MM.1S (cell line): ENCODE data around the gene TINAG.

ENCODE experiments used
- DNase-seq: peaks from one replicate; pipeline ENCODE4 v3.0.0-alpha.2; 2015
- H2AFZ ChIP-seq: fragments of 300-600 bp; sonication (generic); 2 replicates; pipeline ENCODE4 v1.6.0; 2016; ENCODE audit warnings: antibody characterized with exemption, low read length
- H3F3A ChIP-seq: fragments of 300-600 bp; sonication (generic); 2 replicates; pipeline ENCODE4 v1.6.1; 2016; ENCODE audit warnings: mild to moderate bottlenecking, antibody characterized with exemption, low read length, moderate library complexity, mixed read lengths; ENCODE audit not compliant: insufficient read depth
- H3K27ac ChIP-seq: fragments of 300-600 bp; sonication (generic); 2 replicates; pipeline ENCODE4 v1.5.1; 2016; ENCODE audit warnings: mild to moderate bottlenecking, low read length
- H3K27me3 ChIP-seq: fragments of 300-600 bp; sonication (generic); replicated peaks from 2 replicates; pipeline ENCODE4 v1.6.0; 2016; ENCODE audit warnings: low read length; ENCODE audit not compliant: insufficient read depth
- H3K36me3 ChIP-seq: fragments of 300-600 bp; sonication (generic); replicated peaks from 2 replicates; pipeline ENCODE4 v1.6.1; 2016; ENCODE audit warnings: mild to moderate bottlenecking, low read length, mixed read lengths; ENCODE audit not compliant: insufficient read depth
- H3K4me1 ChIP-seq: fragments of 300-600 bp; sonication (generic); 2 replicates; pipeline ENCODE4 v1.6.1; 2016; ENCODE audit warnings: low read length, mixed read lengths
- H3K4me2 ChIP-seq: fragments of 300-600 bp; sonication (generic); 2 replicates; pipeline ENCODE4 v1.6.0; 2016; ENCODE audit warnings: low read depth, low read length
- H3K4me3 ChIP-seq: fragments of 300-600 bp; sonication (generic); 2 replicates; pipeline ENCODE4 v1.5.1; 2016; ENCODE audit warnings: low read length, mixed read lengths
- H3K79me2 ChIP-seq: fragments of 300-600 bp; sonication (generic); 2 replicates; pipeline ENCODE4 v1.6.1; 2016; ENCODE audit warnings: mixed run types, low read length, mixed read lengths
- H3K9ac ChIP-seq: fragments of 300-600 bp; sonication (generic); 2 replicates; pipeline ENCODE4 v1.6.1; 2016; ENCODE audit warnings: low read length, mixed read lengths
- H3K9me2 ChIP-seq: fragments of 300-600 bp; sonication (generic); replicated peaks from 2 replicates; pipeline ENCODE4 v1.6.1; 2016; ENCODE audit warnings: mild to moderate bottlenecking, low read length, mixed read lengths; ENCODE audit not compliant: insufficient read depth
- H3K9me3 ChIP-seq: fragments of 300-600 bp; sonication (generic); replicated peaks from 2 replicates; pipeline ENCODE4 v1.6.1; 2016; ENCODE audit warnings: mild to moderate bottlenecking, low read length, mixed read lengths; ENCODE audit not compliant: insufficient read depth
- H4K20me1 ChIP-seq: fragments of 300-600 bp; sonication (generic); 2 replicates; pipeline ENCODE4 v1.6.1; 2016; ENCODE audit warnings: mild to moderate bottlenecking, low read length, moderate library complexity, mixed read lengths; ENCODE audit not compliant: insufficient read depth
- EZH2 ChIP-seq: fragments of 300-600 bp; sonication (generic); optimal IDR thresholded peaks from 2 replicates; pipeline ENCODE3; 2017; ENCODE audit warnings: low read depth, mild to moderate bottlenecking, antibody characterized with exemption, low read length, mixed read lengths
- EZH2phosphoT487 ChIP-seq: fragments of 300-600 bp; sonication (generic); IDR thresholded peaks from 2 replicates; pipeline ENCODE4 v1.6.1; 2018; ENCODE audit warnings: antibody characterized with exemption, low read length
- TF ChIP-seq, protein P1 (sequence below): fragments of 300-600 bp; sonication (generic); IDR thresholded peaks from 2 replicates; pipeline ENCODE4 v1.5.1; 2016; ENCODE audit warnings: antibody characterized with exemption, low read length, mixed read lengths

TINAG gene

DNA sequence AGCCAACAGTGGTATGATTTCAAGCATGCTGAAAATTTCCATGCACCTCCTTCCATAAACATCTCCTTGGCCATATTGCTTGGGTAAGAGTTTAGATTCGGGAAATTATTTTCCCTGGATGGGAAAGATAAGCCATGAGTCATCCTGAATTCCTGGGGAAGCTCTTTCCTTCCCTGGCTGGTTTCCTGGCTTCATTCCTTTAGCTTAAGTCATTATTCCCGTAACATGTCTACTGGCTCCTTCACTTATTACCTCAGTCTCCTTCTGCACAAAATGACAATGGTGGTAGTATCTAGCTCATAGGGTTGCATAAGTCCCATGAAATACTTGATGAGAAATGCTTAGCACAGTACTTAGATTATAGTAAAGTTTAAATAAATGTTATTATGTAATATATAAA lies 27.6 kb downstream of the TINAG start:
- Histone ChIP-seq H3K4me2 (no peak overlapping the region), H3K4me1 (no peaks in the 10 kb centered on the region), H2AFZ (no peak overlapping the region), H3K36me3 (no peaks in the 10 kb centered on the region), H3K9me2 (no peaks in the 10 kb centered on the region), H3K9ac (no peak overlapping the region), H3K79me2 (no peaks in the 10 kb centered on the region), H4K20me1 (no peaks in the 10 kb centered on the region), H3K27me3 (no peaks in the 10 kb centered on the region), H3F3A (no peaks in the 10 kb centered on the region), H3K27ac (no peak overlapping the region), H3K4me3 (no peak overlapping the region), H3K9me3 (no peaks in the 10 kb centered on the region)
- TF ChIP-seq, protein P1, sequence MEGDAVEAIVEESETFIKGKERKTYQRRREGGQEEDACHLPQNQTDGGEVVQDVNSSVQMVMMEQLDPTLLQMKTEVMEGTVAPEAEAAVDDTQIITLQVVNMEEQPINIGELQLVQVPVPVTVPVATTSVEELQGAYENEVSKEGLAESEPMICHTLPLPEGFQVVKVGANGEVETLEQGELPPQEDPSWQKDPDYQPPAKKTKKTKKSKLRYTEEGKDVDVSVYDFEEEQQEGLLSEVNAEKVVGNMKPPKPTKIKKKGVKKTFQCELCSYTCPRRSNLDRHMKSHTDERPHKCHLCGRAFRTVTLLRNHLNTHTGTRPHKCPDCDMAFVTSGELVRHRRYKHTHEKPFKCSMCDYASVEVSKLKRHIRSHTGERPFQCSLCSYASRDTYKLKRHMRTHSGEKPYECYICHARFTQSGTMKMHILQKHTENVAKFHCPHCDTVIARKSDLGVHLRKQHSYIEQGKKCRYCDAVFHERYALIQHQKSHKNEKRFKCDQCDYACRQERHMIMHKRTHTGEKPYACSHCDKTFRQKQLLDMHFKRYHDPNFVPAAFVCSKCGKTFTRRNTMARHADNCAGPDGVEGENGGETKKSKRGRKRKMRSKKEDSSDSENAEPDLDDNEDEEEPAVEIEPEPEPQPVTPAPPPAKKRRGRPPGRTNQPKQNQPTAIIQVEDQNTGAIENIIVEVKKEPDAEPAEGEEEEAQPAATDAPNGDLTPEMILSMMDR: no peak
- no peak for TF ChIP-seq EZH2phosphoT487
- no peak for TF ChIP-seq EZH2
- no peak for DNase-seq

DNA sequence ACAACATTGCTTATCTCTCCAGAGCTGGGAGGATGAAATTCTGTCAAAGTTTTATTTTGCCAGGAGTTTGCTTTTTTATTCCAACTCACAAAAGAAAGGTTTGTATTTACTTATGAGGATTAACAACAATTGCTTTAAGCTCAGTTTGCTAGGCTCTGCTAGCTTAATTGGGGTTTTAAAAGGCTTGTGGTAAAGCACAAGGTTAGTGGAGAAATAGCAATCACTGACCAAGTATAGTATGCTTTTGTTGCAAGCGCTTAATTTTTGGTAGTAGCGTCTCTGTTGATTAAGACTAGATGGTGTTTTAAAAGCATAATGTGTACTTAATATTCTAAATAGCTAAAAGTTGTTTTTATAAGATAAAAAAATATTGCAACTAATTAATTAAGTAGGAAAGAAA lies 45.7 kb downstream of the TINAG start:
- DNase-seq: no peak
- no peaks in the 10 kb centered on the region for H3K9me3 ChIP-seq
- no peak overlapping the region for H3K9ac ChIP-seq
- no peaks in the 10 kb centered on the region for H3F3A ChIP-seq
- no peaks in the 10 kb centered on the region for H3K36me3 ChIP-seq
- no peak overlapping the region for H3K4me3 ChIP-seq
- H3K4me2 ChIP-seq: no peak overlapping the region
- no peaks in the 10 kb centered on the region for H4K20me1 ChIP-seq
- no peaks in the 10 kb centered on the region for H3K9me2 ChIP-seq
- no peaks in the 10 kb centered on the region for H3K4me1 ChIP-seq
- H3K27me3 ChIP-seq: no peaks in the 10 kb centered on the region
- TF ChIP-seq EZH2phosphoT487 (no peak), EZH2 (no peak)
- TF ChIP-seq, protein P1: no peak
- no peaks in the 10 kb centered on the region for H3K79me2 ChIP-seq
- H2AFZ ChIP-seq: no peak overlapping the region
- H3K27ac ChIP-seq: no peak overlapping the region

DNA sequence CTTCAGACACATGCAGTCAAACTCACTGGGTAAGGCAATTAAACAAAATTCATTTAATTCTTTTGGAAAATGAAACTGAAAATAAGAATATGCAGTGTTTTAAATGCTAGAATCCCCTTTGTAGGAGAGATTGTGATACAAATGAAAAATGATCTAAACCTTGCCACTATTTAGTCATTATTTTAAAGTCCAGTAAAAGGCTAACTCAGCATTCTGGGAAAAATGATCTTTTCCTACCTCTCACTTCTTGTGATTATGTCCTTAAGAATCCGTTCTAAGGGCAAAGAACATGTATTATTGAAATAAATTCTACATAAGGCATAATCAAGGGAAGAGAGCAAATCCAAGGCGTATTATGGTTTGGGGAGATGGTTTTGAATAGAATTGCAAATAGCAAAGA lies 46.4 kb downstream of the TINAG start:
- Histone ChIP-seq H3K9ac (no peak overlapping the region), H3K27me3 (no peaks in the 10 kb centered on the region), H3K4me1 (no peaks in the 10 kb centered on the region), H3K79me2 (no peaks in the 10 kb centered on the region), H3K9me3 (no peaks in the 10 kb centered on the region), H3K27ac (no peak overlapping the region), H3K4me2 (no peak overlapping the region), H4K20me1 (no peaks in the 10 kb centered on the region), H3K4me3 (no peak overlapping the region), H3K36me3 (no peaks in the 10 kb centered on the region), H2AFZ (no peak overlapping the region), H3K9me2 (no peaks in the 10 kb centered on the region), H3F3A (no peaks in the 10 kb centered on the region)
- no peak for TF ChIP-seq EZH2
- TF ChIP-seq, protein P1: no peak
- no peak for TF ChIP-seq EZH2phosphoT487
- DNase-seq: no peak

DNA sequence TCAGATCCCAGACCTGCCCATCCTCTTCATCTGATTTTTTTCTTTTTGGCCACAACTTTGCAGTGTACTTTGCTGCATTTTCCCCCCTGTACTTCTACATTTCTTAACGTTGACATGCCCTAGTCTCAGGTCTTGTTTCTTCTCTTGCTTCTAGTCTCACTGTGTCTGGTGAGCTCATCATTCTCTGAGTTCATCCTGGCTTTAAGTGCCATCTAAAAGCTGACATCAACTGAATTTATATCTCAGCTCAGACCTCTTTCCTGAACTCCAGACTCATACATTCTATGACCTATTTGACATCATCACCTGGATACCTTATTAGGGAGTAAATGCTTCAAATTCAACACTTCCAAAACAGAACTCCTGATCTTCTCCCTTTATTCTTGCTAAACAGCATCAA lies 48.9 kb downstream of the TINAG start:
- Histone ChIP-seq H4K20me1 (no peaks in the 10 kb centered on the region), H3K27ac (no peak overlapping the region), H2AFZ (no peak overlapping the region), H3K79me2 (no peaks in the 10 kb centered on the region), H3K36me3 (no peaks in the 10 kb centered on the region), H3K9me2 (no peaks in the 10 kb centered on the region), H3K9me3 (no peaks in the 10 kb centered on the region), H3K4me2 (no peak overlapping the region), H3K4me1 (no peaks in the 10 kb centered on the region), H3K9ac (no peak overlapping the region), H3K4me3 (no peak overlapping the region), H3F3A (no peaks in the 10 kb centered on the region), H3K27me3 (no peaks in the 10 kb centered on the region)
- TF ChIP-seq EZH2 (no peak), EZH2phosphoT487 (no peak)
- TF ChIP-seq, protein P1: no peak
- no peak for DNase-seq
